Trophoblast cell (in vitro differentiated cells and primary cell): Measurements from ENCODE around the gene KATNAL1.

Source experiments
- DNase-seq, 2 donors: peaks; one replicate each; pipeline ENCODE4 v3.0.0-alpha.2; 2016
- H2AFZ ChIP-seq: 2 replicates; pipeline ENCODE4 v1.6.1; 2013; ENCODE audit warnings: low read length, moderate library complexity, mild to moderate bottlenecking; ENCODE audit not compliant: insufficient read depth, poor library complexity
- H2AK5ac ChIP-seq: 2 replicates; pipeline ENCODE4 v1.6.1; 2013; ENCODE audit warnings: mild to moderate bottlenecking, low read length
- H2BK120ac ChIP-seq: 2 replicates; pipeline ENCODE4 v1.6.1; 2013; ENCODE audit warnings: low read length, mild to moderate bottlenecking, moderate library complexity; ENCODE audit not compliant: insufficient read depth, poor library complexity
- H2BK12ac ChIP-seq: 2 replicates; pipeline ENCODE4 v1.6.1; 2013; ENCODE audit warnings: mild to moderate bottlenecking, low read length, moderate library complexity
- H2BK5ac ChIP-seq: 2 replicates; pipeline ENCODE4 v1.6.1; 2013; ENCODE audit warnings: low read length, low read depth, moderate library complexity, mild to moderate bottlenecking; ENCODE audit not compliant: poor library complexity
- H3K14ac ChIP-seq: 2 replicates; pipeline ENCODE4 v1.6.1; 2013; ENCODE audit warnings: mild to moderate bottlenecking, low read length
- H3K18ac ChIP-seq: 2 replicates; pipeline ENCODE4 v1.6.1; 2013; ENCODE audit warnings: mild to moderate bottlenecking, low read length
- H3K23ac ChIP-seq: 2 replicates; pipeline ENCODE4 v1.6.1; 2013; ENCODE audit warnings: low read length
- H3K27ac ChIP-seq: 2 replicates; pipeline ENCODE4 v1.5.1; 2013; ENCODE audit warnings: low read depth, mild to moderate bottlenecking, inconsistent platforms, low read length, moderate library complexity
- H3K27me3 ChIP-seq: 2 replicates; pipeline ENCODE4 v1.6.1; 2013; ENCODE audit warnings: inconsistent platforms, mild to moderate bottlenecking, low read length, moderate library complexity; ENCODE audit not compliant: insufficient read depth
- H3K36me3 ChIP-seq, 2 experiments: 1 replicate in 1 of 2; 2 replicates in 1 of 2; pipeline ENCODE4 v1.6.1; 2013; ENCODE audit warnings: low read length in 2 of 2, mild to moderate bottlenecking in 2 of 2, moderate library complexity in 1 of 2; ENCODE audit not compliant: insufficient read depth in 2 of 2, control insufficient read depth in 1 of 2
- H3K4ac ChIP-seq: 2 replicates; pipeline ENCODE4 v1.6.1; 2013; ENCODE audit warnings: low read depth, mild to moderate bottlenecking, low read length, moderate library complexity
- H3K4me1 ChIP-seq, 2 experiments: 1 replicate in 1 of 2; 2 replicates in 1 of 2; pipeline ENCODE4 v1.6.1; 2013; ENCODE audit warnings: low read length in 2 of 2, mild to moderate bottlenecking in 2 of 2, moderate library complexity in 1 of 2; ENCODE audit not compliant: insufficient read depth in 2 of 2, control insufficient read depth in 1 of 2
- H3K4me2 ChIP-seq: 2 replicates; pipeline ENCODE4 v1.6.1; 2013; ENCODE audit warnings: inconsistent platforms, mild to moderate bottlenecking, low read length, moderate library complexity
- H3K4me3 ChIP-seq: 2 replicates; pipeline ENCODE4 v1.5.1; 2013; ENCODE audit warnings: mild to moderate bottlenecking, low read depth, low read length, inconsistent platforms
- H3K79me1 ChIP-seq: one replicate; pipeline ENCODE4 v1.6.1; 2013; ENCODE audit warnings: low read length
- H3K79me2 ChIP-seq: 2 replicates; pipeline ENCODE4 v1.6.1; 2013; ENCODE audit warnings: low read length, mild to moderate bottlenecking; ENCODE audit not compliant: control insufficient read depth, insufficient read depth, poor library complexity
- H3K9ac ChIP-seq: 2 replicates; pipeline ENCODE4 v1.6.1; 2013; ENCODE audit warnings: mild to moderate bottlenecking, low read length
- H3K9me3 ChIP-seq: 2 replicates; pipeline ENCODE4 v1.6.1; 2013; ENCODE audit warnings: low read depth, mild to moderate bottlenecking, control low read depth, inconsistent platforms, low read length; ENCODE audit not compliant: insufficient read depth
- H4K12ac ChIP-seq: 2 replicates; pipeline ENCODE4 v1.6.1; 2013; ENCODE audit warnings: low read depth, mild to moderate bottlenecking, low read length, moderate library complexity
- H4K8ac ChIP-seq: 2 replicates; pipeline ENCODE4 v1.6.1; 2013; ENCODE audit warnings: low read depth, mild to moderate bottlenecking, low read length, moderate library complexity
- H4K91ac ChIP-seq: one replicate; pipeline ENCODE4 v1.6.1; 2013; ENCODE audit warnings: low read depth, mild to moderate bottlenecking, low read length, moderate library complexity
- WGBS: extraction: QIAGEN DNeasy Blood & Tissue Kit; methylation state at CpG from one replicate; pipeline ENCODE4 v1.1.7; 2013; ENCODE audit warnings: missing lambda C conversion rate; ENCODE audit not compliant: insufficient read length, insufficient coverage; ENCODE audit errors: extremely low coverage; 5-methylcytosine and 5-hydroxymethylcytosine counted together

The KATNAL1 gene

DNA sequence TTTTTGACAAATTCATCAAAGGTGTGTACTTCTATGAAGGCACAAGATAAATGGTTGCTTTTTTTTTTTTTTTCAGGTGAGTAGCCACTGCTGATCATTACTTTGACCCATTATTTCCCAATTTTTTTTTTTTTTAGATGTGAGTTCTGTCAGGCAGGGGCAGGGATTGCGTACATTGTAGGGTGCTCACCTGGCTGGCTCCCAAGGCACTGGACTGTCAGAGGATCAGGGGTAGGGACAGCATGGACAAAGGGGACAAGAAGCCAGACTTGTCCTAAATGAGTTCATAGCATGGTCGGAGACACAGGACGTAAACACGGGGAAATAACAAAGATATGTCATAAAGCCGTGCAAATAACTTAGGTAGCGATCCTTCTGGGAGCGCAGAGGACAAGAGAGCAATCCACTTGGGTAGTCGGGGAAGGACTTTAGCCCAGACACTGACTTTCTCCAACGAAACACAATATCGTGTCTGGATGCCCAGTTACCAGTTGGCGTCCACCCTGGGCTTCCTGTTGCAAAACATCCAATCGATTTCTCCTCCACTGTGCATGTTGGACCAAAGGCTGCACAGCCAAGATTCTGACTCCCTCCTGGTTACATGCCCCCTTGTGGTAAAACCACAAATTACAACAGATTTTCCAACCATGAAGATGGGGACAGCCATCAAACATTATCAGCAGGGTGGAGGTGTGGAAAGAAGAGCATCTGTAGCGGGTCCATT, 27.5 kb upstream of the KATNAL1 start:
- no CpG with 5 or more reads among the region's 13 CpGs for WGBS
- no peak overlapping the region for H3K4me2 ChIP-seq
- no peak overlapping the region for H4K91ac ChIP-seq
- H3K4ac ChIP-seq: no peak overlapping the region
- H3K27me3 ChIP-seq: no peaks in the 10 kb centered on the region
- no peak overlapping the region for H2BK12ac ChIP-seq
- no peaks in the 10 kb centered on the region for H3K9me3 ChIP-seq
- H2BK120ac ChIP-seq: no peak overlapping the region
- no peak overlapping the region for H3K14ac ChIP-seq
- no peak overlapping the region for H2AFZ ChIP-seq
- no peak overlapping the region for H2AK5ac ChIP-seq
- no peak overlapping the region for H3K18ac ChIP-seq
- no peak overlapping the region for H3K4me3 ChIP-seq
- H3K79me2 ChIP-seq: no peaks in the 10 kb centered on the region
- peaks cover 0 to 9% of the 10 kb centered on the region in 2 experiments for H3K4me1 ChIP-seq
- H2BK5ac ChIP-seq: no peak overlapping the region
- peaks cover 3% of the 10 kb centered on the region for H3K79me1 ChIP-seq
- peak; percentile 49 to 81 for DNase-seq
- no peaks in the 10 kb centered on the region for H3K36me3 ChIP-seq
- H3K23ac ChIP-seq: no peak overlapping the region
- H3K27ac ChIP-seq: no peak overlapping the region
- no peak overlapping the region for H4K12ac ChIP-seq
- no peak overlapping the region for H4K8ac ChIP-seq
- no peak overlapping the region for H3K9ac ChIP-seq

DNA sequence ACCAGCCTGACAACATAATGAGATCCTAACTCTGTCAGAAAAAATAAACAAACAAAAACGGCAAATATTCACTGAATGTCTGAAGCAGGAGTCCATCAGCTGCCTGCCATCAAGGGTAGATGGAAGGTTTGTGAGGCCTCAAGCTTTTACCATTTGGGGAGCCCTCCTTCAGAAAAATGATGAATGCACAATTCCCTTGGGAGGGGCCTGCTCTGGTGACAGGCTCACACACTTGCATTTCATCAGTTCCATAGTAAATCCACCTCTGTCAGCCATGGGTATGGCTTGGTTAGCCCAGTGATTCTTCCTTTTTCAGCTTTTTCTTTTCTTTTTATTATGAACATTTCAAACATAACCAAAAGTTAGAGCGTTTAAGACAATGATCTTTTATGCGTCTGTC, 26.3 kb upstream of the KATNAL1 start:
- H3K9me3 ChIP-seq: no peaks in the 10 kb centered on the region
- H3K9ac ChIP-seq: no peak overlapping the region
- no peak overlapping the region for H2BK120ac ChIP-seq
- peaks cover 0 to 9% of the 10 kb centered on the region in 2 experiments for H3K4me1 ChIP-seq
- H2BK5ac ChIP-seq: no peak overlapping the region
- H4K12ac ChIP-seq: no peak overlapping the region
- no peaks in the 10 kb centered on the region for H3K27me3 ChIP-seq
- no peak overlapping the region for H2BK12ac ChIP-seq
- H3K36me3 ChIP-seq: no peaks in the 10 kb centered on the region
- no peak overlapping the region for H2AK5ac ChIP-seq
- H3K27ac ChIP-seq: no peak overlapping the region
- no peak overlapping the region for H3K4ac ChIP-seq
- no peak overlapping the region for H3K4me3 ChIP-seq
- peaks cover 3% of the 10 kb centered on the region for H3K79me1 ChIP-seq
- H3K23ac ChIP-seq: no peak overlapping the region
- no peak overlapping the region for H3K14ac ChIP-seq
- H3K4me2 ChIP-seq: no peak overlapping the region
- no CpG with 5 or more reads among the region's 3 CpGs for WGBS
- no peak overlapping the region for H4K91ac ChIP-seq
- no peak overlapping the region for H4K8ac ChIP-seq
- H2AFZ ChIP-seq: no peak overlapping the region
- no peaks in the 10 kb centered on the region for H3K79me2 ChIP-seq
- H3K18ac ChIP-seq: no peak overlapping the region
- DNase-seq: no peak

DNA sequence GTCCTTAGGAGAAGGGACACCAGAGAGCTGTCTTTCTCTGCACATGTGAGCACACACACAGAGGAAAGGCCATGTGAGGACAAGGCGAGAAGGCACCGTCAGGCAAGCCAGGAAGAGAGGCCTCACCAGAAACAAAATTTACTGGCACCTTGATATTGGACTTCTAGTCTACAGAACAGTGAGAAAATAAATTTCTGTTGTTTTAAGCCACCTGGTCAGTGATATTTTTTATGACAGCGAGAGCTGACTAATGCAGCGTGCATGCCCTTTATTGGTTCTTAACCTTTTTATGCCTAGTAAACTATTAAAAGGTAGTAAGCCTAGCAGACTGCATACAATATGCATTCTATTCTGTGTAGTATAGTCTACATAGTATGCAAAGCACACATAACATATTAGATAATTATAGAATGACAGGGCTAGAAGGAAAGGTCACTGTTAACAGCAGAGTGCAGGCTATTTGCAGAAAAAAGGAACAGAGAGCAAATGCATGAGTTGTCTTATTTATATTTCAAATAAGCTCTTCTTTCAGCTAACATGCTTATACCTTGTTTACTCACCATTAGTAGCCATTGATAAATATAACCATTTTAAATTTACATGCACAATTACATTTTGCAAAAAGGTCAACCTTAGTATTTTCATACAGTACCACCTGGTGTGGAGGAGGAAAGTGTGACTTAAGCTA, 25.2 kb upstream of the KATNAL1 start:
- no peak overlapping the region for H3K4ac ChIP-seq

GRCh38 chr13:30331331-30331771, 24.0 kb upstream of the KATNAL1 start:
- Histone ChIP-seq H3K14ac (no peak overlapping the region), H3K4me2 (no peak overlapping the region), H3K23ac (no peak overlapping the region), H4K8ac (no peak overlapping the region), H4K12ac (no peak overlapping the region), H3K79me1 (no peaks in the 10 kb centered on the region), H2BK12ac (no peak overlapping the region), H3K18ac (no peak overlapping the region), H4K91ac (no peak overlapping the region), H3K9me3 (no peaks in the 10 kb centered on the region), H3K4me1 (peaks cover 0 to 4% of the 10 kb centered on the region in 2 experiments), H2AFZ (no peak overlapping the region), H3K4ac (no peak overlapping the region), H2BK120ac (no peak overlapping the region), H3K27me3 (no peaks in the 10 kb centered on the region), H3K9ac (no peak overlapping the region), H2BK5ac (no peak overlapping the region), H3K36me3 (no peaks in the 10 kb centered on the region), H2AK5ac (no peak overlapping the region), H3K27ac (no peak overlapping the region), H3K4me3 (no peak overlapping the region), H3K79me2 (no peaks in the 10 kb centered on the region)
- WGBS: no CpG with 5 or more reads among the region's 5 CpGs
- no peak for DNase-seq

More for the DNA sequence above, 25.2 kb upstream of the KATNAL1 start:
- Histone ChIP-seq H3K9me3 (no peaks in the 10 kb centered on the region), H2BK120ac (no peak overlapping the region), H2BK12ac (no peak overlapping the region), H3K23ac (no peak overlapping the region), H3K14ac (no peak overlapping the region), H3K4me2 (no peak overlapping the region), H2AFZ (no peak overlapping the region), H3K18ac (no peak overlapping the region), H4K8ac (no peak overlapping the region), H3K4me1 (peaks cover 0 to 4% of the 10 kb centered on the region in 2 experiments), H3K9ac (no peak overlapping the region), H3K4me3 (no peak overlapping the region), H2BK5ac (no peak overlapping the region), H4K91ac (no peak overlapping the region), H3K79me2 (no peaks in the 10 kb centered on the region), H3K27me3 (no peaks in the 10 kb centered on the region), H3K36me3 (no peaks in the 10 kb centered on the region), H3K79me1 (no peaks in the 10 kb centered on the region), H2AK5ac (no peak overlapping the region), H4K12ac (no peak overlapping the region), H3K27ac (no peak overlapping the region)
- DNase-seq: no peak
- WGBS: no CpG with 5 or more reads among the region's 4 CpGs
